K562 (cell line): ENCODE measurements around the gene ADGRL3. TPM values are rescaled to one million over a fixed set of nuclear protein-coding genes. Genes with fewer than 3 reads are reported as not detected.

Experiments used
- ATAC-seq: fragments of 200-7000 bp; cut with Tn5 transposase; 3 replicates; pipeline ENCODE4 v1.9.1; 2020; ENCODE audit warnings: moderate library complexity
- BruUV-seq: library from RNA; stranded (reverse); fragments of 400-500 nt; replicated peaks from 2 replicates; lab custom pipeline; 2021; lab: Mats Ljungman, UMichigan
- CTCF ChIA-PET: fragments of 300-600 bp; formaldehyde crosslinking; extraction: SDS; loops from one replicate; lab custom pipeline; 2021; ENCODE audit warnings: low intra/inter-chr PET ratio; lab: Yijun Ruan, JAX
- POLR2A ChIA-PET: fragments of 300-600, 350-650 bp; sonication (Branson Sonifier 250); formaldehyde crosslinking; extraction: SDS; loops from one replicate; lab custom pipeline; 2021; ENCODE audit warnings: antibody characterized with exemption, inconsistent platforms; lab: Yijun Ruan, JAX
- DNase-seq, 4 experiments: peaks; one replicate each; pipeline versions ENCODE4 v3.0.0 to v3.0.0-alpha.2; 2011 to 2018; ENCODE audit warnings: low spot score in 3 of 4, mixed read lengths in 3 of 4; ENCODE audit errors: extremely low read depth in 1 of 4
- FAIRE-seq: peaks from 2 replicates; lab custom pipeline; 2011; peaks lifted over from hg19 to GRCh38; lab: Jason Lieb, UNC
- H2AFZ ChIP-seq: 2 replicates; pipeline ENCODE4 v1.6.0; 2011; ENCODE audit warnings: low read depth, low read length, control low read depth, inconsistent platforms
- H3K27ac ChIP-seq: fragments of 200-600 bp; 3 replicates; pipeline ENCODE4 v1.8.0; 2011; ENCODE audit warnings: low read depth, mild to moderate bottlenecking, control low read depth, inconsistent platforms, low read length, moderate library complexity, mixed read lengths; ENCODE audit errors: extremely low read depth
- H3K27me3 ChIP-seq, 2 experiments: fragments of 300-600 bp in 1 of 2; 2 replicates in 1 of 2; 3 replicates in 1 of 2; pipeline versions ENCODE4 v1.6.0 to v1.8.0; 2011; ENCODE audit warnings: inconsistent platforms in 2 of 2, low read length in 2 of 2, mild to moderate bottlenecking in 1 of 2, mixed read lengths in 1 of 2, moderate library complexity in 1 of 2; ENCODE audit not compliant: control insufficient read depth in 2 of 2, insufficient read depth in 2 of 2
- H3K36me3 ChIP-seq: fragments of 300-600 bp; 3 replicates; pipeline ENCODE4 v1.8.0; 2011; ENCODE audit warnings: mild to moderate bottlenecking, low read length, inconsistent platforms; ENCODE audit not compliant: control insufficient read depth, insufficient read depth
- H3K4me1 ChIP-seq, 2 experiments: fragments of 200-600 bp in 1 of 2; replicated peaks in 1 of 2; 2 replicates in 1 of 2; 3 replicates in 1 of 2; pipeline versions ENCODE4 v1.5.1 to v1.8.0; 2011; ENCODE audit warnings: inconsistent platforms in 2 of 2, low read length in 2 of 2, mild to moderate bottlenecking in 1 of 2, mixed read lengths in 1 of 2, moderate library complexity in 1 of 2; ENCODE audit not compliant: control insufficient read depth in 2 of 2, insufficient read depth in 2 of 2
- H3K4me2 ChIP-seq: 2 replicates; pipeline ENCODE4 v1.6.1; 2011; ENCODE audit warnings: low read length, control low read depth, inconsistent platforms, mixed read lengths; ENCODE audit not compliant: insufficient read depth
- H3K4me3 ChIP-seq: fragments of 200-600 bp; sonication (generic), shearing (Covaris generic); 2 replicates; pipeline ENCODE4 v1.5.1; 2016; ENCODE audit warnings: control low read depth, inconsistent platforms
- H3K79me2 ChIP-seq: fragments of 200-600 bp; 3 replicates; pipeline ENCODE4 v1.8.0; 2011; ENCODE audit warnings: low read length, inconsistent platforms; ENCODE audit not compliant: control insufficient read depth, insufficient read depth
- H3K9ac ChIP-seq, 2 experiments: 2 replicates each; pipeline versions ENCODE4 v1.6.0 to v1.6.1; 2011; ENCODE audit warnings: low read depth in 2 of 2, low read length in 2 of 2, control low read depth in 1 of 2, inconsistent platforms in 1 of 2, mild to moderate bottlenecking in 1 of 2, mixed read lengths in 1 of 2; ENCODE audit not compliant: insufficient read depth in 1 of 2
- H3K9me1 ChIP-seq: one replicate; pipeline ENCODE4 v1.6.0; 2011; ENCODE audit warnings: inconsistent platforms, mild to moderate bottlenecking, low read length, moderate library complexity; ENCODE audit not compliant: control insufficient read depth, insufficient read depth
- H3K9me3 ChIP-seq: replicated peaks from 2 replicates; pipeline ENCODE4 v1.5.1; 2011; ENCODE audit warnings: low read depth, low read length, inconsistent platforms; ENCODE audit not compliant: control insufficient read depth, insufficient read depth
- H4K20me1 ChIP-seq: replicated peaks from 2 replicates; pipeline ENCODE4 v1.6.1; 2011; ENCODE audit warnings: low read length, inconsistent platforms, mixed read lengths; ENCODE audit not compliant: control insufficient read depth, insufficient read depth
- CUX1 ChIP-seq: fragments of 200-800 bp; sonication (Bioruptor generic); IDR thresholded peaks from 2 replicates; pipeline ENCODE4 v1.6.1; 2016; ENCODE audit warnings: missing genetic modification characterization, missing compliant biosample characterization
- ILK ChIP-seq: fragments of 450-650 bp; IDR thresholded peaks from 2 replicates; pipeline ENCODE4 v1.6.1; 2016; ENCODE audit warnings: missing genetic modification characterization, low read depth, mild to moderate bottlenecking, missing compliant biosample characterization, moderate library complexity, borderline replicate concordance
- IRF1 ChIP-seq: sonication (generic); formaldehyde crosslinking; IDR thresholded peaks from 2 replicates; pipeline ENCODE4 v1.8.0; 2022; ENCODE audit warnings: missing genetic modification reagents, mild to moderate bottlenecking, borderline replicate concordance
- MCM5 ChIP-seq: fragments of 450-650 bp; IDR thresholded peaks from 2 replicates; pipeline ENCODE4 v1.6.1; 2016; ENCODE audit warnings: low read depth
- MNT ChIP-seq, 2 experiments: fragments of 450-650 bp; conservative IDR thresholded peaks; 2 replicates each; pipeline ENCODE4 v1.6.1; 2017; ENCODE audit warnings: mild to moderate bottlenecking in 2 of 2, moderate library complexity in 2 of 2
- PBX2 ChIP-seq, 2 experiments: IDR thresholded peaks in 1 of 2; conservative IDR thresholded peaks in 1 of 2; 2 replicates each; pipeline ENCODE4 v1.6.1; 2016; ENCODE audit warnings: low read depth in 2 of 2, mild to moderate bottlenecking in 1 of 2, missing compliant biosample characterization in 1 of 2, missing genetic modification characterization in 1 of 2, moderate library complexity in 1 of 2
- ZBTB34 ChIP-seq: fragments of 250-450 bp; sonication (Bioruptor Pico); IDR thresholded peaks from 2 replicates; pipeline ENCODE4 v1.8.0; 2021; ENCODE audit warnings: mild to moderate bottlenecking, moderate library complexity
- WGBS: fragments of 100-300 bp; shearing (Covaris generic); methylation state at CpG from one replicate; pipeline ENCODE4 v1.1.6; 2016; ENCODE audit warnings: low coverage, mixed read lengths; ENCODE audit not compliant: insufficient coverage; ENCODE audit errors: missing lambda C conversion rate; 5-methylcytosine and 5-hydroxymethylcytosine counted together
- in situ Hi-C: fragments of 300-500 bp; cut with MboI; formaldehyde crosslinking; loops from 4 replicates; pipeline ENCODE4 v1.15.0; 2018; ENCODE audit warnings: inconsistent platforms, mixed read lengths
- intact Hi-C: fragments of 100-400 bp; cut with micrococcal nuclease; formaldehyde crosslinking; loops from 2 replicates; pipeline ENCODE4 v1.14.2; 2022
- polyA plus RNA-seq, 8 experiments: library from polyadenylated mRNA; depleted of rRNA in 4 of 8; stranded (reverse) in 5 of 8; unstranded in 3 of 8; fragments of >200 nt; fragmentation: Nextera tagmentation in 2 of 8; fragmentation: Illumina TruSeq in 1 of 8; extraction: Ambion mirVana in 2 of 8; extraction: Trizol in 1 of 8; gene quantifications; 2 replicates each; pipeline versions ENCODE4 v1.2.1 to v1.2.3, GENCODE V29; 2011 to 2014; ENCODE audit warnings: inconsistent platforms in 1 of 8, missing spikeins in 1 of 8
- total RNA-seq, 7 experiments: library from RNA; depleted of rRNA in 6 of 7; stranded (reverse); fragments of >200 nt in 6 of 7; fragmentation: Illumina TruSeq in 2 of 7; extraction: Trizol in 2 of 7; gene quantifications; 2 replicates each; pipeline versions ENCODE4 v1.2.1 to v1.2.3, GENCODE V29; 2011 to 2021; ENCODE audit warnings: low replicate concordance in 1 of 7

ADGRL3 gene
- total and polyA plus RNA-seq, 9 of the 15 experiments (the other 6 are each of a cell fraction or from before 2014, with no cell fraction given): 0.03 to 0.14 (median 0.04) TPM; not detected in 2

GRCh38 chr4:61628727-61629126, 428.6 kb downstream of the ADGRL3 start:
- ATAC-seq (no peak), DNase-seq (no peak), FAIRE-seq (no peak)
- Histone ChIP-seq H3K4me3 (no peak overlapping the region), H2AFZ (no peak overlapping the region), H3K9me3 (no peaks in the 10 kb centered on the region), H3K27ac (no peak overlapping the region), H3K36me3 (no peaks in the 10 kb centered on the region), H3K4me2 (no peak overlapping the region), H3K9ac (no peak overlapping the region), H3K27me3 (no peaks in the 10 kb centered on the region), H4K20me1 (no peaks in the 10 kb centered on the region), H3K9me1 (no peaks in the 10 kb centered on the region), H3K4me1 (no peaks in the 10 kb centered on the region), H3K79me2 (no peaks in the 10 kb centered on the region)
- intact Hi-C loops: no loop called here
- ChIA-PET CTCF (no interaction called here), POLR2A (interaction anchor here (0.6 kb wide), 1 partner anchor 284 kb away, joined by 3 read pairs; no protein-coding TSS in a partner anchor)
- in situ Hi-C loops: no loop called here
- 0% methylated on average over 1 of the region's 1 CpG for WGBS
- no TSS peak for BruUV-seq
- no peak for TF ChIP-seq ZBTB34 (CRISPR knock-in tag)
- no peak for TF ChIP-seq PBX2 (CRISPR knock-in tag; IDR thresholded peaks at IDR 0.05; ENCODE audit: low read depth)
- TF ChIP-seq PBX2 (tag; conservative IDR thresholded peaks at IDR 0.05; ENCODE audit: low read depth): no peak
- TF ChIP-seq MNT (conservative IDR thresholded peaks at IDR 0.05): no peak
- no peak for TF ChIP-seq ILK
- no peak for TF ChIP-seq MCM5
- TF ChIP-seq CUX1 (CRISPR knock-in tag): no peak
- TF ChIP-seq IRF1 (CRISPR knock-in tag): no peak
